SK-N-DZ (cell line): Measurements from ENCODE around the gene EPN2.
"Not testable (repeated sequence)": the region's sequence is repeated elsewhere in the genome, so short reads cannot be mapped to it uniquely, and the experiment has no call there.

ENCODE experiments used
- DNase-seq: peaks from one replicate; pipeline ENCODE4 v3.0.0-alpha.2; 2015; ENCODE audit warnings: low spot score

EPN2 gene

DNA sequence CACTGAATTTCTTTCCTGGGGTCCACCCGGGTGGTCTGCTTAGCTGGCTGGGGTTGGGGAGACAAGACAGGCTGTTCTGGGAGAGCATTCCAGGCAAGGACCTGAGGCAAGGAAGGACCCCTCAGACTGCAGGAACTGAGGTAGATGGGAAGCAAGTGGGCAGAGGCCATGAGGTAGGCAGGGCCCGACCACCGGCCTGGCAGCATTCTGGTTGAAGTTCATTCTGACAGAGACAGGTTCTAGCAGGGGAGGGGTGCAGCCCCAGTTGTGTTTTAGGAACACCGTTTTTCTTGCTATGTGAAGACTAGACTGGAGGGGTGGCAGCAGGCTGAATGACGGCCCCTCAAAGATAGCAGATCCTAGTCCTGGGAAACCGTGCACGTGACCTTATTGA lies 107.9 kb downstream of the EPN2 start:
- DNase-seq = no peak

DNA sequence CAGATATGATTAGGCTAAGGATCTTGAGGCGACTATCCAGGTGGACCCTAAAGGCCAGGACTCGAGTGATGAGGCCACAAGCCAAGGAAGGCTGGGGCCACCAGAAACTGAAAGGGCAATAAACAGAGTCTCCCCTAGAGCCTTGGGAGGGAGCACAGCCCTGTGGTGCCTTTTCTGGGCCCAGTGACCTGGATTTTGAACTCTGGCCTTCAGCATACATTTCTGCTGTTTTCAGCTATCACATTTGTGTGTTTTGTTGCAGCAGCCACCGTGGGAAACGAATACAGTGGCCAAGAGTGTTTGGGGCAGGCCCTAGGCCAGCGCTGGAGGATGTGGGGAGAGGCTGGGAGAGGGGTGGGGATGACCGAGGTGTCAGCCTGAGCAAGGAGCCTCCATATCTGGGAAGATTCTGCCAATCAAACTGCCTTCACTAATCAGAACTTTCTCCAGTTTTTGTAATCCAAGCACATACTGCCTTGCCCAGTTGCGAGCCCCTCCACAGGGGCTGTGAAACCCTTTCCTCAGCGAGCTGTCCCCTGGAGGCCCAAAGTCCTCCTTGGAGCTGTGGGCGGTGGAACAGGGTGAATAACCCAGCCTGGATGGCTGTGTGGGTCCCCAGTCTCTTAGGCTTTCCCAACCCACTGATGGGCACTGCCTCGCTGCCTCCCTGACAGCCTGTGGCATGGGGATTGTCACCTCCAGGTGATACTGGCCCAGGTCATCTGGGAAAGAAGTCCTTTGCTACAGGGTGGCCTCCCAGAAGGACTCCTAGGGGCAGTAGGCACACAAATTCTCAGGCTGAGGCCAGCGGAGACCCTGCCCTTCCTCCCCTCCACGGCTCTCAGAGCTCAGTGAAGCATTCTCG lies 108.6 kb downstream of the EPN2 start:
- no peak for DNase-seq

DNA sequence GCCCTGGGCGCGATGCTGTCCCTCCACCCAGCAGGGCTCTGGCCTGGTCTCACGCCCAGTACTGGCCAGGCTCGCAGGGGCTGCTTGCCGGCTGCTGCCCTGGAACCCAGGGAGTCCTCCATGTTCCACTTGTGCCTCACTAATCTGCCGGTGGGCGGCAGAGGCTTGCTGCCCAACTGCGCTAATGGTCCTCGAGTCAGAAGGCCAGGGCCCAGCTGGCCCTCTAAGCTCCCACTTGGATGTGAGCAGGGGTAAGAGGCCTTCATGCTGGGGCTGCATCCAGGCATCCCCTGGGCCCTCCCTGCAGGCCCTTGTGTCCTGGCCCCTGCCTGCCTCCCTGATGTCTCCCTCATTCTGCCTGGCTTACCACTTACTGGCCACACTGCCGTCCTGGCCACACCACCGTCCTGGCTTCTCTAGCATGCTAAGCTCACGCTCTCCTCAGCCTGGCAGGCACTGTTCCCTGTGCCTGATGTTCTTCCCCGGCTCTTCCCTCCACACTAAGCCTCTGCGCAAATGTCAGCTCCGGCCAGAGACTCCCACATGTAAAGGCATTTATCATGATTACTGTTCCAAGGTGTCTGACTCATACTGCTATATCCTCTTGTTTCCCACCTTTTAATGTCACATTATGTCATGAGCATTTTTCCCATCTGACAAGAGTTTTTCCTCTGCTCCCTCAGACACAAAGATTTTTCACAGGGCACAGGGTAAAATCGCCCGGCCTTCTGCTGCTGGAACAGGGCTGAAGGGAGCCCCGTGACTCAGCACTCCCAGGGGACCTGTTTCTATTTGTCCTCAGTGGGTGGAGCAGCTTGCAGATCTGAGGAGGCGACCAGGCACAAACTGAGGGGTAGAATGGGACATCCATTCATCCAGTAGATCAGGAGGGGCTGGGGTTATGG lies 109.4 kb downstream of the EPN2 start:
- DNase-seq = peak; percentile 53

DNA sequence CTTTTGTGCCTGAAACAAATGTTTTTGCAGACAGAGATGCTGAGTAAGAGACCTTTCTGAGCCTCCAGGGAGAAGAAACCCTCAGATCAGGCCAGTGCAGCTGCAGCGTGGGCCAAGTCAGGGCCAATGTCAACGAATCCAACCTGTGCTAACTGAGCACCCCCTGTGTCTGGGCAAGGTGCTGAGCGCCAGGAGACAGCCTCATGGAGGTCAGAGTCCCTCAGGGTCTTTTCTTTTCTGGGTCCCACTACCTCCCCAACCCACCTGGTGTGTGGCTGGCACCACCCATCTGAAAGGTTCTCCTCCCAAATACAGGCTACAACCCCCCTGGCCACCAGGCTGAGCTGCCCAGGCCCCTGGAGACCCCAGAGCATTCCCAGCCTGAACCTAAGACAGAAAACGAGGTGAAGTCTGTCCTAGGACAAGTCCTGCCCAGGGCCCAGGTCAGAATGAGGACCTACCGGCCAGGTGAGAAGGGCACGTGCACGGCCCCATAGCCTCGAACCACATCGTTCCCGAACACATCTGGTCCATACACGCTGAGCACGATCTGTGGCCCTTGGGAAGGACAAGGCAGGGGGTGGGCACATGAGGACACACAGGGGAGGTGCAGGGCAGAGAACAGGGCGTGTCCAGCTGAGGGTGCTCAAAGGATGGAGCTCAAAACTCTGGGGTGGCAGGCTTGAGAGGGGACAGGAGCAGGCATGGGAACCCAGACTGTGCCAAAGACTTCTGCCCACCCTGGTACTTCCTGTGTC lies 110.3 kb downstream of the EPN2 start:
- no peak for DNase-seq

DNA sequence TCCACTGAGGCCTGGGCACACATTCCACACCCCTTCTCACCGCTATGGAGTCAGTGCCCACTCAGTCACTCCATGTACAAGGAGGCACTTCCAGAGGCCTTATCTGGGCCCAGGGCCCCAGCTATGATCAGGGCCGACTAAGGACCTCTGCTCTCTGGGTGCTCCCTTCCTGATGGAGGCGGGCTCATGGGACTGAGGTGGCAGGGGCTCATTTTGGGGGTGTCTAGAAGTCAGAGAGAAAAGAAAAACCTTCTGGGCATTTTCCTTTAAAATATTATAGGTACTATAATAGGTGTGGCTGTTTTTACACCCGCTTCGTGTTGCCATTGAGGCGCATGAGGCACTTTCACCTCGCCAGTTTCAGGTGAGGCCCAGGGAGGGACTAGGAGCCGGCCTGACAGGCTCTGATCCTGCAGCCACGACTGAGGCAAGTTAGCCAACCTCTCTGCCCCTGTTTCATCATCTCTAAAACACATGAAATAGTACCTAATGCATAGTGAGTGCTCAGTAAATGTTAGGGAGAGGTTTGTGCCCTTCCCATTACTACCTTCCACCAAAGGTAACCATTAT lies 111.0 kb downstream of the EPN2 start:
- DNase-seq = no peak

DNA sequence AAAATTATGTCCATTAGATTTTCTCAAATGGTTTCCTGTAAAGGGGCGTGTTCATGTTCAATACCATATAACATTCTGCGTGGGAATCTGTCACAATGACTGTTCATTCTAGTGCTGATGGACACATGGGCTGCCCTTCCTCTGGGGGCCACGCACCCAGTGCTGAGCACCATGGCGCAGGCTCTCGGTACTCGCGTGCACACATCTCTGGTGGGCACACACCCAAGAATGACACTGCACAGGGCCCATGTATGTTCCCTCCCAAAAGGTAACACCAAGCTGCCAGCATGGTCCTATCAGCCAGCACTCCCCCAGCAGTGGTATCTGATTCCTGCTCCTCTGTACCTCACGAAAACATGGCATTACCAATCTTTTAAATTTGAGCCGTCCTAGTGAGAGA lies 111.6 kb downstream of the EPN2 start:
- no peak for DNase-seq

DNA sequence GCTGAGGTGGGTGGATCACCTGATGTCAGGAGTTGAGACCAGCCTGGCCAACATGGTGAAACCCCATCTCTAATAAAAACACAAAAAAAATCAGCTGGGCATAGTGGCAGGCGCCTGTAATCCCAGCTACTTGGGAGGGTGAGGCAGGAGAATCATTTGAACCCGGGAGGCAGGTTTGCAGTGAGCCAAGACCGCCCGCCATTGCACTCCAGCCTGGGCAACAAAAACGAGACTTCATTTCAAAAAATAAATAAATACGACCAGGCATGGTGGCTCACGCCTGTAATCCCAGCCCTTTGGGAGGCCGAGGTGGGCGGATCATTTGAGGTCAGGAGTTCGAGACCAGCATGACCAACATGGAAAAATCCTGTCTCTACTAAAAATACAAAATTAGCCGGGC lies 116.2 kb downstream of the EPN2 start:
- not testable (repeated sequence) for DNase-seq

DNA sequence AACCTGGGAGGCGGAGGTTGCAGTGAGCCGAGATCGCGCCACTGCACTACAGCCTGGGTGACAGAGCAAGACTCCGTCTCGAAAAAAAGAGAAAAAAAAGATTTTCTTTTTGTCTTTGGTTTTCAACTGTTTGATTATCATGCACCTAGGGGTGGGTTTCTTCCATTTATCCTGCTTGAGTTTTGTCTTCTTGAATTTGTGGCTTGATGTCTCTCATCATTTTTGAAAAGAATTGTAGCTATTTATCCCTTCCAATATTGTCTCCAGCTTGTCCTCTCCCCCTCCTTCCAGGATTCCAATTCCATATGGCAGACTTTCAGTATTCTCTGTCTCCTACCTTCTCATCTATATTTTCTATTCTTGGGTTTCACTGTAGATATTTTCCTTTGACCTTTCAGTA lies 117.6 kb downstream of the EPN2 start:
- no peak for DNase-seq

DNA sequence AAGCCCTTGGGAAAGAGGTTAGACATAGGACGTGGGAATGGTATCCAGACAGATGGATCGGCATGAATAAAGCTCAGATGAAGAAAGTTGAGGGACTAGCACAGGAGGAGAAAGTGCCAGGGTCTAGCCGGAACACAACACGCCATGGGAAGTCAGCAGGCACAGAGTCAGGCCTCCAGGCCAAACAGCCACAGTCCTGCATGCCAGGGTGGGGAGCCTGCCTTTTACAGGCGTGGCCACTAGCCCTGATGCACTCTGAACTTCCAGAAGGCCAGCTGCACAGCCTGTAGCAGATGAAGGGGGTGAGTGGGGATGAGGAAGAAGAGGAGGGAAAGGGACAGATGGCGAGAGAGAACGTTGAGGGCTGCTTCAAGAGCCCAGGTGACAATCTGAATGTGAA lies 120.2 kb downstream of the EPN2 start:
- no peak for DNase-seq

DNA sequence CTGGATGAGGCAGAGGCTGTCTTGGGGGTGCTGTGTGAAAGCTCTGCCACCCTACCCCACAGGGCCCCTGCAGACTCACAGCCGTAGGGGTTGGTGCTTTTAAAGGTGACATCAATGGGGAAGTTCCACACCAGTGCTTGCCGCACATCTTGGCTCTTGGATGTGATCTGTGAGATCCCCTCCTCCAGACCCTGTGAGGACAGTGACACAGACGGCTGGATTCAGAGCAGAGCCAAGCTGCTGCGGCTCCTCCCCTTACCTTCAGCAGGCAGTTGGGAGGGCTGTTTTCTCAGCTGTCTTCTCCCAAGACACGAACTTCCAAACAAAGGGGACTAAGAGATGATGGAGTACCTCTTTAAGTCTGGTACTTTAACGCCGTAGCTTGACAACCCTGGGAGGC lies 120.6 kb downstream of the EPN2 start:
- no peak for DNase-seq

DNA sequence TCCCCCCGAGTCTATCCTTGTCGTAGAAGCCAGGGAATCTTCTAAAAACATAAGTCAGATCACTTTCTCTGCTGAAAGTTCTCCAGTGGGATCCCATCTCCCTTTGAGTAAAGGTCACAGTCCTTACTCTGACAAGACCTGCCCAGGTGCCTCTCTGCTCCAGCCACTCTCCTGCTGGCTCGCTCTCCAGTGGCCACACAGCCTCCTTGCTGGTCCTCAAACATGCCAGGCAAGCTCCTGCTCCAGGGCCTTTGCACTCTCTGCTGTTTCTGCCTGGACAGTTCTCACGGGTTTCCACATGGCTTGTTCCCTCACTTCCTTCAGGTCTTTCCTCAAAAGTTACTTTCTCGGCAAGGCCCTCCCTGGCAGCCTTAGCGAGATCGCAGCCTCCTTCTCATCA lies 122.0 kb downstream of the EPN2 start:
- DNase-seq = no peak

DNA sequence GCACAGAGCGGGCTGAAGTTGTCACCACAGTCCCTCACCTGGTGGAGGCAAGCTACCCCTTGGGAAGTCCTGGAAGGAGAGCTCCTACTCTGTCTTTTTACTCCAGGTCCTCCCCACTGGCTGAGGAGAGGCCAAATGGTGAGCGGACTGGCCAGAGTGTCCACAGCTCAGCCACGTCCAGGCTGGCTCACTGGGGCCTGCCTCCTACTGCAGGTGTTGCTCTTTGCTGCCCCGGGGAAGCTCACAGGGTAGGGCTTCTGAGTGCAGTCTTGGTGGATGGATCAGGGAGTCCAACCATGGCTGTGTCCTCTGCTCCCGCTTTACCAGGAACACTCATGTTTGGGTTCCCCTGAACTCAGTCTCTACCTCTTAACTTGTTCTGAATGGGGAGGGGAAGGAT lies 122.7 kb downstream of the EPN2 start:
- no peak for DNase-seq

DNA sequence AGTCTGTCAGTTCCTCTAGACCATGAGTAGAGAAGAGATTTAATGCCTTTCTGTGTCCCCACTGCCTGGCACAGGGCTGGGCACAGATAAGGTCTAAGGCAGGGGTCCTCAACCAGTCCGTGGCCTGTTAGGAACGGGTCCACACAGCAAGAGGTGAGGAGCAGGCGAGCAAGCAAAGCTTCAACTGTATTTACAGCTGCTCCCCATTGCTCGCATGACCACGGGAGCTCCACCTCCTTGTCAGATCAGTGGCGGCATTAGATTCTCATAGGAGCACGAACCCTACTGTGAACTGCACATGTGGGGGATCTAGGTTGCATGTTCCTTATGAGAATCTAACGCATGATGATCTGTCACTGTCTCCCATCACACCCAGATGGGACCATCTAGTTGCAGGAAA lies 123.6 kb downstream of the EPN2 start:
- no peak for DNase-seq

DNA sequence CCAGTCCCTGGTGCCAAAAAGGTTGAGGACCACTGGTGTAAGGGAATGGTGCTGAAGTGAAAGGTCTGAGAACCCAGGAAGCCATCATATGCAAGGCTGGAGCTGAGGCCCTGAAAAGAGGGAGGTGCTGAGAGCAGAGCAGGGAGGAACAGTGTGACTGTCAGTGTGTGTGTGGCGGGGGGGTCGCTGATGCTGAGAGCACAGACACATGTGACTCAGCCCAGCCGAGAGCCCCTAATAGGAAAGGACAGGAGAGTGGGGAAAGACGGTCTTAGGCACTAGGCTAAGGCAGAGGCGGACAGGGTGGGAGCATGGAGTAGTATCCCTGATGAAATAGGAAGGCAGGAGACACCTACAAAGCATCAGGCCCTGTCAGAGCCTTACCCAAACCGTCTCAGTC lies 124.2 kb downstream of the EPN2 start:
- DNase-seq = no peak

DNA sequence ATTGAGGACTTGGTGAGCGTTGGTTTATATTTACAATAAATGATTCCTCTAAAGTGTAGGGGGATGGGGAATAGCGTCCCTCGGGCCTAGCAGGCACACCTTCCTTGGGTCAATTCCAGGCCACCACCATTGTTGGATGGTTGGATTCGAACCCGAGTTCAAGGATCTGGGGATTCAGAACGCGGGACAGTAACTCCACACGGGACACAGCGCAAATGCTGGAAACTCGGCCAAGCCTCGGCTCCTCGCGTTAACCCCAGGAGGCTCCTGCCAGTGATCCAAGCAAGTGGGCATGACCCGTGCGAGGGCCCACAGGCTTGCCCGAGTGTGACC lies 124.7 kb downstream of the EPN2 start:
- DNase-seq = no peak

DNA sequence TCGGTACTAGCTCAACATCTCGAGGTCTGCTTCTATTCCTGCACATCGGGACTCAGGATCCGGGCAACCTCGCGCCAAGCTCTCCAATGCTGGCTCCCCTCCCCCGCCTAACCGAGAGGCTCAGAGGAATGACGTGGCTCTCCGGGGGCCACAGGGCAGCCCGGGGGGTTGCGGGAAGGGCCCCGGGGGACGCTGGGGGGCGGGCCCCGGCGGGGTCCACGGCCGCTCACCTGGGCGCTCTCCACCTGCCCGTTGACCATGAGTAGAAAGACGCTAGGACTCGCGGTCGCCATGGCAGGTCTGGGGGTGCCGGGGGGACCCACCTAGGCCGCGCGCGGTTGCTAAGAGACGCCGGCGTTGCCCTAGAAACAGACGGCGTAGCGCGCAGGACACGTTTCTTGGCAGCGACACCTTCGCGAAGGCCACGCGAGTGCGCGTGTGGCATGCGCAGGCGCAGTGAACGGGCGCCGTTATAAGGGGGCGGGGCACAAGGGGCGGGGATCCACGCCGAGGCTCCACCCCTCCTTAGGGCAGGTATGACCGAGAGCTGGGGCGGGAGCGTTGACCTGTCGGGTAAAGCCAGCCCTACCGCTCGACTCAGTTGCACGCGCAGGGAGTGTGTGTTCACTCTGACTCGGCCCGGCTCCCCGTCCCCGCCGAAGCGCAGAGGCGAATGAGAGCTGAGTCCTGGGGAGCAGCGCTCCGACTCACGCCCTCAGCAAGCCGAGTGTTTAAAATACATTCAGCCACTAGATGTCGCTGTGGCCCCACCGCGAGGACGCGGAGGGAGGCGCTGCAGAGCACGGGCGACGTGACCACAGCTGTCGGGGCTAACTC lies 125.3 kb downstream of the EPN2 start, which contains the start of gene B9D1:
B9D1 (minus strand) TSS at position 447 of the 837 bp plus-strand sequence; CDS start at position 293, 154 bp downstream.
- DNase-seq = peak; percentile 89

DNA sequence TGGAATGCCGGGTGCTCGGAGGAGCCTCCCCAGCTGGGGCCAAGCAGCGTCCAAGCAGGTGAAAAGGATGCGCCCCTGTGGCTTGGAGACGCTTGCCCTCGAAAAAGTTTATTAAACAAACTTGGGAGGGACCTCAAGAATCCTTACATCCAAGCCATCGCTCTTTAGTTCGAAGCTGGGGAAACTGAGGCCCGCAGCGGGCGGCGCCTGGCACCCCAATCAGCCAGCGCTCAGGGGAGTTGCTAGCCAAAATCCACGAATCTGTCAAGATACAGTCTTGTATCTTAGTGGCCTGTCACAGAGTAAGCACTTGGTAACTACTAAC lies 125.9 kb downstream of the EPN2 start:
- no peak for DNase-seq

DNA sequence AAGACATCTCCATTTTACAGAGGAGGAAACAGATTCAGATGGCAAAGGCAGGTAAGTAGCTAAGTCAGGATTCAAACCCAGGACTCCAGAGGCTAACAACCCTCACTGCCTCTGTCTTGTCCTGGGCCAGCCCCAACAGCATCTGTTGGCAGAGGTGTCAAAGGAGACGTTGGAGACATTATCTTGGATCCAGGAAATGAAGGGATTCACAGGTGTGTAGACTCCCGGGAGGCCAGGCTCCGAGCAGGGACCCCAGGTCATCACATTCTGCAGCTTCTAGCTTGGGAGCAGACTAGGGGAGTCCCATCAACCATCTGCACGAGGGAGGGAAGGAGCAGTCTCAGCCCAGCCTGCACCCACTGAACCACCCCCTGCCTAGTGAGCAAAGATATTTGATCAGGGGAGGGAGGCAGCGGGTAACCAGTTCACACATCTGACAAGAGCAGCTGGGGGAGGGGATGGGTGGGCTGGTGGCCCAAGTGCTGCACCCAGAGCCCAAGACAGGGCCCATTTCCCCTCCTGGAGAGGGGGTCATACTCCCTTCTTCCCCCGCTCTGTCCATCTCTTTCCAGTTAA lies 126.4 kb downstream of the EPN2 start:
- DNase-seq = no peak

DNA sequence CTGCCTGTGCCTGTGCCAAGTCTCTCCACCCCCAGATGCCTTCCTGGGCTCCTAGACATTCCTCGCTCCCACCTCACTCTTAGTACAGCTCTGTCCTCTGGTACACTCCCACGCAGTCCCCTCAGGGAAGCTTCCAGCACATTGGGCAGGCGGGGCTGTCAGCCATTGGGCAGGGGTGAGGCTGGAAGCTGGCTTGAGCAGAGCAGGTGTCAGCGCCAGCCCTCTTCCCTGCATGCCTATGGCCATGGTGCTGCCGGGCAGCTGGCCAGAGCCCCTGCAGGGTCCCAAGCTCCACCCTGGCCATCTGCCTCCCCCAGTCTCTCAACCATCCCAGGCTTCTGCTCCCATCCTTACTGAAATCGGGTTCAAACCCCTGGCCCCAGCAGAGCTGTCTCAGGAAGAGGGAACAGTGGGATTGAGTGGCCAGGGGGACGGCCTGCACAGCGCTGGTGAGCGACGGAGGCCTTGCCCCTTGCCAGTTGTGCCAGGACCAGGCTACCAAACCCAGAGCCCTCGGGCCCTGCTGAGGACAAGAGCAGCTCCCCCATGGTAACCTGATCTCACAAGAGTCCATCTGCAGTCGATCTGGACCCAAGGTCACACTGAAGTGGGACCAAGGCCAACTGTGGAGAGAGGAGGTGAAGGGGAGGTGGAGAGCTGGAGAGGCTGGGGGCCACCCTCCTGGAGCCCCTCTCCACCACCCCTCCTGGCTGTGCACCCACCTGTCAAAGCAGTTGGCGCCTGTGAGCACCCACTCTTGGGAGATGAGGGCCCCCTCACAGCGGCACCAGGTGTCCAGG lies 127.7 kb downstream of the EPN2 start:
- no peak for DNase-seq

DNA sequence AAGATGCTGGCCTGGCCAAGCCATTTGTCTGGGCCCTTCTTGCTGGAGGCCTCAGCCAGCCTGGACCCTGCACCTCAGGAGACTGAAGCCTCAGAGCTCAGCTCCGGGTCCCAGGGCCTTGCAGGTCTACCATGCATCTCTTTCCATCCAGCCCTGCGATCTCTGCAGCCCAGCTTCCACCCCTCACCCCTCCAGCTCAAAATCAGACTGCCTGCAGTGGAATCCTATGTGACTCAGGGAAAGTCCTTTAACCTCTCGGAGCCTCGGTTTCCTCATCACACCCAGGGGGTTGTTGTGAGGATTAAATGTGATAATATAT lies 128.3 kb downstream of the EPN2 start:
- DNase-seq = no peak
